Heart left ventricle (tissue), 13 donors: ENCODE results near the gene GGNBP2.

Experiments used
- CTCF ChIP-seq, 12 donors: fragments of 200-600 bp; sonication (generic) in 4 of 12; IDR thresholded peaks; one replicate each; pipeline versions ENCODE4 v1.5.0 to v1.8.0; 2018 to 2022; ENCODE audit warnings: antibody characterized with exemption in 12 of 12, mild to moderate bottlenecking in 5 of 12
- POLR2A ChIP-seq, 2 donors: fragments of 450-650 bp; IDR thresholded peaks; one replicate each; pipeline ENCODE4 v1.6.1; 2017; ENCODE audit warnings: antibody characterized with exemption in 2 of 2, mild to moderate bottlenecking in 2 of 2, moderate library complexity in 2 of 2
- donor health status: ischemic (EF 13 %, LVEDD 7.1; RV severe dilation, severe dysfunction).
- donor health status: DM: no; HTN: yes; CAD: no.
- donor health status: DM: no; HTN: no; CAD: no.
- donor health status: ischemic (EF 25% LVEDD 6.9; RV normal size, moderate dysfunction).
- donor health status: ischemic (EF 25% LVEDD 5.7; RV mildly dilated, moderate dysfunction).
- donor health status: ischemic (EF 35%, LVEDD 5.7; RV mildly dilated, moderate dysfunction).
- donor health status: nonischemic (EF 11% LVEDD 7.7; RV severe dilation, severe dysfunction).
- donor health status: DM: yes; HTN: yes; CAD: no.
- donor health status: PGD.
- donor health status: ischemic (EF 29% LVEDD 5.4; RV normal size, mild dysfunction).
- donor health status: nonischemic (EF 23%, LVEDD 6.1; RV moderate dilation, normal function).

- TF ChIP-seq CTCF (IDR thresholded peaks at IDR 0.05), result peak in 4 of 12 donors; percentile 5 to 28 (median 22)
- TF ChIP-seq POLR2A (IDR thresholded peaks at IDR 0.05), result peak in 1 of 2 donors; percentile 85
Measured at GRCh38 chr17:36601303-36602029, 56.7 kb downstream of the GGNBP2 start, which contains the start of gene MRM1.
